ENCODE data around the gene ISOC2. TPM values are rescaled to one million over a fixed set of nuclear protein-coding genes. Genes with fewer than 3 reads are reported as not detected.
"Not testable (repeated sequence)": the region's sequence is repeated elsewhere in the genome, so short reads cannot be mapped to it uniquely, and the experiment has no call there.

Gene ISOC2
- total RNA-seq, 1 donor from 2014 or later = 36.6 TPM

DNA sequence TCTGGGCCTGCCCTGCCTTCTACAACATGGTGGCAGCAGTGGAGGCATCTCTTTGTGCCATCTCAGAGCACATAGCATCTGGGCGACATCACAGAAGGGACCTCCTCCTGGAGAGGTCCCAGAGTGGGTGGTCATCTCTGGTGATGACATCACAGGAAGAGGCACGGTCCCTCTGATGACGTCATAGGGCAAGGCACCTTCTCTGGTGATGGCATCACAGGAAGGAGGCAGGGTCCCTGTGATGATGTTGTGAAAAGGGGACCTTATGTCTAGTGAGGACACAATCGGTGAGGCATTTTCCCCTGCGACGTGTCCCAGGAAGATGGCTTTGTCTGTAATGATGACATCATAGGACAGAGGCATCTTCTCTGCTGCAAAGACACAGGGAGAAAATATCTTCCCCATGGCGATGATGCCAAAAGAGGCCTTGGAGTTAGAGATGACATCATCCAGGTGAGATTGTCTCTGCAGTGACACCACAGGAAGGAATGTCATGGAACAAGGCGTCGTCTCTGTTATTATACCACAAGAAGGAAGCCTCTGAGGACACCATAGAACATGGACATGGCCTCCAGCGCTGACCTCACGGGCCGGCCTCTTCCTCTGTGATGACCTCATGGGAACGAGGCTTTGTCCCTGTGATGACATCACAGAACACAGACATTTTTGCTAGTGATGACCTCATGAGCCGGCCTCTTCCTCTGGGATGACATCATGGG, 29.0 kb downstream of the ISOC2 start:
- Mint-ChIP-seq H3K27me3 (peaks cover 29% of the 10 kb centered on the region), H3K4me3 (ENCODE audit: low read depth) (no peak overlapping the region), H3K36me3 (ENCODE audit: insufficient read depth) (no peaks in the 10 kb centered on the region), H3K4me1 (ENCODE audit: low read depth) (no peaks in the 10 kb centered on the region), H3K27ac (no peak overlapping the region), H3K9me3 (ENCODE audit: low read depth) (peaks cover 3% of the 10 kb centered on the region)
- no peak for DNase-seq (ENCODE audit: low spot score, unreplicated experiment)
- TF ChIP-seq, protein P1, sequence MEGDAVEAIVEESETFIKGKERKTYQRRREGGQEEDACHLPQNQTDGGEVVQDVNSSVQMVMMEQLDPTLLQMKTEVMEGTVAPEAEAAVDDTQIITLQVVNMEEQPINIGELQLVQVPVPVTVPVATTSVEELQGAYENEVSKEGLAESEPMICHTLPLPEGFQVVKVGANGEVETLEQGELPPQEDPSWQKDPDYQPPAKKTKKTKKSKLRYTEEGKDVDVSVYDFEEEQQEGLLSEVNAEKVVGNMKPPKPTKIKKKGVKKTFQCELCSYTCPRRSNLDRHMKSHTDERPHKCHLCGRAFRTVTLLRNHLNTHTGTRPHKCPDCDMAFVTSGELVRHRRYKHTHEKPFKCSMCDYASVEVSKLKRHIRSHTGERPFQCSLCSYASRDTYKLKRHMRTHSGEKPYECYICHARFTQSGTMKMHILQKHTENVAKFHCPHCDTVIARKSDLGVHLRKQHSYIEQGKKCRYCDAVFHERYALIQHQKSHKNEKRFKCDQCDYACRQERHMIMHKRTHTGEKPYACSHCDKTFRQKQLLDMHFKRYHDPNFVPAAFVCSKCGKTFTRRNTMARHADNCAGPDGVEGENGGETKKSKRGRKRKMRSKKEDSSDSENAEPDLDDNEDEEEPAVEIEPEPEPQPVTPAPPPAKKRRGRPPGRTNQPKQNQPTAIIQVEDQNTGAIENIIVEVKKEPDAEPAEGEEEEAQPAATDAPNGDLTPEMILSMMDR (IDR thresholded peaks at IDR 0.05; ENCODE audit: unreplicated experiment) = no peak

DNA sequence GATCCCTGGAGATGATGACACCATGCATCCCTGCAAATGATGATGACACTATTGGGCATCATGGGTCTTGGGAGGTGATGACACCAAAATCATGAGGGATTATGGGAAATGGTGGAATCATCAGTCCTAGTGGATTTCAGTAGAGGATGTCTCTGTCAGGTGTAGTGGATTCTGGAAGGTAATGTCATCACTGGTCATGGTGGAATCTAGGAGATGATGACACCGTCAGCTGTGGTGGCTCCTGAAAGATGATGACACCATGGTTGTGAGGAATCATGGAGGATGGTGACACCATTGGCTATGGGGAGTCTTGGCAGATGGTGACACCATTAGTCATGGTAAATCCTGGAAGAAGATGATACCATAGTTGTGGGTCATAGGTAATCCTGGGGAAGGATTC, 30.3 kb downstream of the ISOC2 start:
- H3K36me3 Mint-ChIP-seq (ENCODE audit: insufficient read depth) = no peaks in the 10 kb centered on the region
- peaks cover 23% of the 10 kb centered on the region for H3K27me3 Mint-ChIP-seq
- DNase-seq (ENCODE audit: low spot score, unreplicated experiment) = no peak
- H3K4me3 Mint-ChIP-seq (ENCODE audit: low read depth) = no peak overlapping the region
- H3K4me1 Mint-ChIP-seq (ENCODE audit: low read depth) = no peaks in the 10 kb centered on the region
- H3K27ac Mint-ChIP-seq = no peak overlapping the region
- TF ChIP-seq, protein P1 (IDR thresholded peaks at IDR 0.05; ENCODE audit: unreplicated experiment) = no peak
- peaks cover 3% of the 10 kb centered on the region for H3K9me3 Mint-ChIP-seq (ENCODE audit: low read depth)

DNA sequence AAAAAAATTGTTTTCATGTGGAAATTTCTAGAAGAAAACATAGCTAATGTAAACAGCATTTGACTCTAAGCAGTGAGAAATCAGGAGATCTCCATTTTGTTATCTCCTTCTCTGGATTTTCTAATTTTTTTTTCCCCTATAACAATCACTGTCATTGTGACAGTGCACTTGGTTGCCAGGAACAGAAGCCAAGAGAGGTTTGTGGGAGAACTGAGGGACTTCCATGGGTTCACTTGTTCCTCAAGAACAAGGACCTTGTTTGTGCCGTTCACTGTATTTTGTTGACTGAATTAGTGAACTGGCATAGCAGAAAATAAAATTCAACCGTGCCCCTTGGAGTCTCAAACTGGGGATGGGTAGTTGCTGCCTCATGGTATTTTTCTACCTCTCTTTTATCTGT, 35.4 kb downstream of the ISOC2 start:
- H3K27ac Mint-ChIP-seq = no peak overlapping the region
- H3K9me3 Mint-ChIP-seq (ENCODE audit: low read depth) = no peaks in the 10 kb centered on the region
- no peak overlapping the region for H3K4me3 Mint-ChIP-seq (ENCODE audit: low read depth)
- no peaks in the 10 kb centered on the region for H3K36me3 Mint-ChIP-seq (ENCODE audit: insufficient read depth)
- H3K4me1 Mint-ChIP-seq (ENCODE audit: low read depth) = no peaks in the 10 kb centered on the region
- TF ChIP-seq, protein P1 (IDR thresholded peaks at IDR 0.05; ENCODE audit: unreplicated experiment) = no peak
- DNase-seq (ENCODE audit: low spot score, unreplicated experiment) = no peak
- H3K27me3 Mint-ChIP-seq = peaks cover 34% of the 10 kb centered on the region

DNA sequence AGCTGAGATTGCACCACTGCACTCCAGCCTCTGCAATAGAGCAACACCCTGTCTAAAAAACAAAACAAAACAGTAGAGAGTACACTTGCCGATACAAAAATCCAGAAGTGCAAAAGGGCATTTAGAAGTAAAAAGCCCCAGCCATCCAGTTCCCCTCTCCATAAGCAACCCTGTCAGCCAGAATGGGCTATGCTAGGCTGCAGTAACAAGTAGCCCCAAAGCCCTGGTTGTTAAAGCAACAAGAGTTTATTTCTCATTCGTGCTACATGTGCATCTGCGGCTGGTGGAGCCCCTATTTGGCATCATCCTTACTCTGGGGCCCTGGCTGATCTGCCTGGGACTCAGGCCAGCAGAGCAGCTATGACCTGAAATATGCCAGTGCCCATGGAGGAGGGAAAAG, 36.9 kb downstream of the ISOC2 start:
- no peaks in the 10 kb centered on the region for H3K36me3 Mint-ChIP-seq (ENCODE audit: insufficient read depth)
- no peaks in the 10 kb centered on the region for H3K4me1 Mint-ChIP-seq (ENCODE audit: low read depth)
- no peak for DNase-seq (ENCODE audit: low spot score, unreplicated experiment)
- no peak overlapping the region for H3K4me3 Mint-ChIP-seq (ENCODE audit: low read depth)
- H3K27ac Mint-ChIP-seq = no peak overlapping the region
- H3K27me3 Mint-ChIP-seq = peaks cover 42% of the 10 kb centered on the region
- TF ChIP-seq, protein P1 (IDR thresholded peaks at IDR 0.05; ENCODE audit: unreplicated experiment) = no peak
- H3K9me3 Mint-ChIP-seq (ENCODE audit: low read depth) = no peaks in the 10 kb centered on the region

DNA sequence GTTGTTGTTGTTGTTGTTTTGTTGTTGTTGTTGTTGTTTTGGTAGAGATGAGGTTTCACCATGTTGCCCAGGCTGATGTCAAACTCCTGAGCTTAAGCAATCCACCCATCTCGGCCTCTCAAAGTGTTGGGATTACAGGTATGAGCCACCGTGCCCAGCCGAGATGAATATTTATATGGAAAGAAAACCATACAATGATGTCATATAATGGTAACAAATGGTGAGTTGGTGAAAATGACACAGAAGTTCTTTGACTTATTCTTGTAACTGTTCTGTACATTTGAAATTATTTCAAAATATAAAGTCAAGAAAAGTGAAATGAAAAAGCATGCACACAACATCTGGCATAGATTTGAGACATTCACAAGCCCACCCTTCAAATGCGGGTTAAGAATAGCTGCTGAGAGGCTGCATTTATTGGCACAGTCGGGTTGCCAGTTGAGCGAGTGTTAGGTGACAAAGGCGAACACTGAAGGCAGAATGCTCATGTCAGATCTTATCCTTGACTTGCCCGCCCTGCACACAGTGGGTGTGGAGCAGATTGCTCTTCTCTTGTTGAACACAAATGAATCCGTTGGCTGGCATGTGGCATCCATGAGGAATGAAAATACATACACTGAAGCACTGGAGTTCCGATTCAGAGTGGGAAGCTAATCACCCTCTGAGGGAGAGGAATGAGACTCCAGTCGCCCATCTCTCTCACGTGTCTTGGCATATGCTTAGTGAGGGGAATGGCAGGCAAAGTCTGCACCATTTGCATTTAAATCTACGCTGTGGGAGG, 38.0 kb downstream of the ISOC2 start:
- H3K4me1 Mint-ChIP-seq (ENCODE audit: low read depth) = no peaks in the 10 kb centered on the region
- TF ChIP-seq, protein P1 (IDR thresholded peaks at IDR 0.05; ENCODE audit: unreplicated experiment) = no peak
- H3K4me3 Mint-ChIP-seq (ENCODE audit: low read depth) = no peak overlapping the region
- DNase-seq (ENCODE audit: low spot score, unreplicated experiment) = no peak
- no peak overlapping the region for H3K27ac Mint-ChIP-seq
- peaks cover 39% of the 10 kb centered on the region for H3K27me3 Mint-ChIP-seq
- H3K36me3 Mint-ChIP-seq (ENCODE audit: insufficient read depth) = no peaks in the 10 kb centered on the region
- H3K9me3 Mint-ChIP-seq (ENCODE audit: low read depth) = no peaks in the 10 kb centered on the region

DNA sequence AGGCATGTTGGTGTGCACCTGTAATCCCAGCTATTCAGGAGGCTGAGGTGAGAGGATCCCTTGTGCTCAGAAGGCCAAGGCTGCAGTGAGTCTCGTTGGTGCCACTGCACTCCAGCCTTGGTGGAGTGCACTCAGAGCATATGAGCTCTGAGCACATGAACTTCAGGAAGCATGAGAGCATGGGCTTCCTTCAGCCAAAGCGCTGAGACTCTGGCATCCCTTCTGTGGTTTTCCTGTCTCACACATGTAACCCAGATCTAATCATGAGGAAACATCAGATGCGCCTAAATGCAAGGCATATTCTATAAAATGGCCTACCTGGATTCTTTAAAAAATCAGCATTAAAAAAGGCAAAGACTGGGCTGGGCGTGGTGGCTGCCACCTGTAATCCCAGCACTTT, 40.2 kb downstream of the ISOC2 start:
- H3K9me3 Mint-ChIP-seq (ENCODE audit: low read depth); H3K4me1 Mint-ChIP-seq (ENCODE audit: low read depth); H3K4me3 Mint-ChIP-seq (ENCODE audit: low read depth); H3K36me3 Mint-ChIP-seq (ENCODE audit: insufficient read depth); DNase-seq (ENCODE audit: low spot score, unreplicated experiment); H3K27ac Mint-ChIP-seq: not testable (repeated sequence)
- H3K27me3 Mint-ChIP-seq = peaks cover 42% of the 10 kb centered on the region
